Psoas muscle (tissue), 8 donors: Measurements from ENCODE around the gene NAV2. TPM values are rescaled to one million over a fixed set of nuclear protein-coding genes. Genes with fewer than 3 reads are reported as not detected.
"Not testable (repeated sequence)": the region's sequence is repeated elsewhere in the genome, so short reads cannot be mapped to it uniquely, and the experiment has no call there.

Source experiments
- ATAC-seq, 4 donors: fragments of 200-7000 bp; cut with Tn5 transposase; one replicate each; pipeline ENCODE4 v1.9.1; 2020; ENCODE audit warnings: moderate library complexity in 3 of 4, mild to moderate bottlenecking in 2 of 4
- DNase-seq, 2 donors: peaks; one replicate each; pipeline ENCODE4 v3.0.0-alpha.2; 2020
- H3K27ac ChIP-seq: fragments of 200-600 bp; one replicate; pipeline ENCODE4 v1.8.0; 2022
- H3K27me3 ChIP-seq, 3 donors: fragments of 200-600 bp in 1 of 3; one replicate each; pipeline versions ENCODE4 v1.6.1 to v1.8.0; 2013 to 2022; ENCODE audit warnings: low read length in 2 of 3, mild to moderate bottlenecking in 2 of 3, moderate library complexity in 1 of 3; ENCODE audit not compliant: insufficient read depth in 3 of 3
- H3K36me3 ChIP-seq, 2 donors: fragments of 200-600 bp in 1 of 2; one replicate each; pipeline versions ENCODE4 v1.6.1 to v1.8.0; 2013 to 2022; ENCODE audit warnings: low read depth in 1 of 2, mild to moderate bottlenecking in 1 of 2, moderate library complexity in 1 of 2; ENCODE audit not compliant: insufficient read depth in 1 of 2
- H3K4me1 ChIP-seq: fragments of 200-600 bp; one replicate; pipeline ENCODE4 v1.8.0; 2022
- H3K4me3 ChIP-seq: fragments of 200-600 bp; one replicate; pipeline ENCODE4 v1.8.0; 2022; ENCODE audit warnings: mild to moderate bottlenecking
- H3K9me3 ChIP-seq: fragments of 200-600 bp; one replicate; pipeline ENCODE4 v1.8.0; 2022
- CTCF ChIP-seq: fragments of 200-600 bp; IDR thresholded peaks from one replicate; pipeline ENCODE4 v1.8.0; 2022; ENCODE audit warnings: antibody characterized with exemption
- WGBS, 3 donors: extraction: QIAGEN DNeasy Blood & Tissue Kit; methylation state at CpG; one replicate each; pipeline versions ENCODE4 v1.1.6 to v1.1.7; 2013; 5-methylcytosine and 5-hydroxymethylcytosine counted together
- intact Hi-C, 2 donors: fragments of 100-400 bp; cut with DNase I; formaldehyde crosslinking; loops; one replicate each; pipeline versions ENCODE4 v1.11.0 to v1.14.2; 2022
- polyA plus RNA-seq, 3 donors: library from polyadenylated mRNA; stranded (reverse); fragments of 200-250 nt; gene quantifications; one replicate each; pipeline ENCODE4 v1.2.3, GENCODE V29; 2013
- total RNA-seq, 4 donors: library from RNA; stranded (reverse); fragmentation: NEBNext Ultra II Directional in 2 of 4; extraction: Animal tissue kit (Norgen Biotek cat#: 25700) in 2 of 4; gene quantifications; one replicate each; pipeline versions ENCODE4 v1.2.1 to v1.2.4, GENCODE V29; 2021 to 2023
- donor health status: healthy with polysubstance abuse.
- donor health status: DM: no; HTN: no; CAD: no; lungs with moderate emphysema.
- donor health status: Bipolar disorder and iron deficiency.
- donor health status: healthy.
- donor health status: DM: yes; HTN: yes; CAD: no.
- donor health status: DM: no; HTN: no; CAD: no.
- donor health status: DM: no; HTN: no; CAD: no.
- donor health status: DM: yes; HTN: yes; CAD: no.

NAV2 gene
- total and polyA plus RNA-seq, 7 donors = 0.68 to 21.8 (median 2.9) TPM

- Histone ChIP-seq H3K4me3 (no peak overlapping the region), H3K9me3 (no peaks in the 10 kb centered on the region), H3K27ac (no peak overlapping the region), H3K4me1 (peaks cover 10% of the 10 kb centered on the region), H3K36me3 (no peaks in the 10 kb centered on the region), H3K27me3 (no peaks in the 10 kb centered on the region)
- WGBS, 3 donors = 96 to 97% (median 97%) methylated on average over 11 of the region's 11 CpGs
- intact Hi-C loops = no loop called here
- DNase-seq = no peak
- no peak for ATAC-seq
- TF ChIP-seq CTCF = no peak
These were observed 179.8 kb downstream of the NAV2 start for GRCh38 chr11:19892387-19892786.

- TF ChIP-seq CTCF = no peak
- Histone ChIP-seq H3K4me3 (no peak overlapping the region), H3K27me3 (no peaks in the 10 kb centered on the region), H3K4me1 (peaks cover 10% of the 10 kb centered on the region), H3K9me3 (no peaks in the 10 kb centered on the region), H3K36me3 (no peaks in the 10 kb centered on the region), H3K27ac (no peak overlapping the region)
- ATAC-seq (no peak), DNase-seq (no peak)
- intact Hi-C loops = no loop called here
- 93 to 95% (median 95%) methylated on average over 1 of the region's 1 CpG for WGBS, 3 donors
These were observed 180.2 kb downstream of the NAV2 start for GRCh38 chr11:19892876-19893275.

- no peaks in the 10 kb centered on the region for H3K9me3 ChIP-seq
These were observed 181.8 kb downstream of the NAV2 start for GRCh38 chr11:19894404-19894803.

GRCh38 chr11:19895037-19895436 is 182.4 kb downstream of the NAV2 start:
- H3K36me3 ChIP-seq, H3K4me1 ChIP-seq, intact Hi-C loops, H3K9me3 ChIP-seq, H3K27me3 ChIP-seq, H3K4me3 ChIP-seq: not testable (repeated sequence)
- DNase-seq = peak in 1 of 2 donors; percentile 61
- ATAC-seq = peak; percentile 74 to 96 (median 93)
- 29 to 59% (median 30%) methylated on average over 3 of the region's 3 CpGs for WGBS, 3 donors
- H3K27ac ChIP-seq = peak overlapping the region; percentile 63

More at GRCh38 chr11:19894404-19894803, 181.8 kb downstream of the NAV2 start:
- intact Hi-C loops = no loop called here
- 61 to 91% (median 75%) methylated on average over 2 of the region's 2 CpGs for WGBS, 3 donors
- DNase-seq (no peak), ATAC-seq (peak in 2 of 4 donors; percentile 25 to 34)
- H3K27ac ChIP-seq = no peak overlapping the region
- H3K4me3 ChIP-seq = no peak overlapping the region
- H3K27me3 ChIP-seq = no peaks in the 10 kb centered on the region
- no peaks in the 10 kb centered on the region for H3K36me3 ChIP-seq
- TF ChIP-seq CTCF = no peak
- peaks cover 10% of the 10 kb centered on the region for H3K4me1 ChIP-seq

GRCh38 chr11:19895776-19896175 is 183.1 kb downstream of the NAV2 start:
- H3K4me1 ChIP-seq = peaks cover 10% of the 10 kb centered on the region
- peak in 2 of 4 donors; percentile 12 for ATAC-seq

More at GRCh38 chr11:19895776-19896175, 183.1 kb downstream of the NAV2 start:
- Histone ChIP-seq H3K36me3 (no peaks in the 10 kb centered on the region), H3K9me3 (no peaks in the 10 kb centered on the region), H3K27me3 (no peaks in the 10 kb centered on the region), H3K4me3 (no peak overlapping the region), H3K27ac (no peak overlapping the region)
- WGBS, 3 donors = 91 to 97% (median 92%) methylated on average over 5 of the region's 5 CpGs
- intact Hi-C loops = no loop called here
- DNase-seq = no peak
- TF ChIP-seq CTCF = no peak
